Hepatocyte (in vitro differentiated cells): ENCODE results near the gene ANK2.

Source experiments
- CTCF ChIP-seq: fragments of 200-600 bp; sonication (generic); IDR thresholded peaks from 2 replicates; pipeline ENCODE4 v1.5.1; 2016; ENCODE audit warnings: antibody characterized with exemption, mild to moderate bottlenecking; ENCODE audit not compliant: poor library complexity
- EZH2 ChIP-seq: fragments of 200-600 bp; sonication (generic); IDR thresholded peaks from 2 replicates; pipeline ENCODE4 v1.6.1; 2016; ENCODE audit warnings: antibody characterized with exemption, mild to moderate bottlenecking, borderline replicate concordance
- EZH2phosphoT487 ChIP-seq: fragments of 200-600 bp; sonication (generic); IDR thresholded peaks from one replicate; pipeline ENCODE4 v1.6.1; 2018; ENCODE audit warnings: antibody characterized with exemption, mild to moderate bottlenecking, low read depth, moderate library complexity; ENCODE audit not compliant: unreplicated experiment, severe bottlenecking

DNA sequence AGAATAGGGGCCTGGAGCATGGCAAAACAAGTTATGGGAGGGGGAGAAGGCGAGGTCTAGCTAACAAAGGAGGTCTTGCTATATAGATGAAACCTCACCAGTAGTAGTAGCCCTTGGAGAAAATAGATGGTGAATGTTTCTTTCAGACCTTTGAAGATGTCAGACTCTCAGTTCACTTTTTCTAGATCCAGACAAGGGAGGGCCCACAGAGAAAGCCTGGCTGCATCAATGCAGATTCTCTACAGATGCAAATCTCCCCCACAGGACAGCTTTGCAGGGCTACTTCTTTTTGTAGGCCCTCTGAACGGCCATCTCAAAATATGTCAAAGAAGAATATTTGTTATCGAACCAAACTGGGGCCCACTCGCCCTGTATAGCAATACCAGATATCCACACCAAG, 159.7 kb downstream of the ANK2 start:
- TF ChIP-seq EZH2phosphoT487 (no peak), CTCF (no peak), EZH2 (no peak)
